ENCODE data around the gene TCERG1. TPM values are rescaled to one million over a fixed set of nuclear protein-coding genes. Genes with fewer than 3 reads are reported as not detected.

Gene TCERG1
- polyA plus RNA-seq: 10 to 100 TPM; 10.5 to 26.9 (median 19.0) TPM

DNA sequence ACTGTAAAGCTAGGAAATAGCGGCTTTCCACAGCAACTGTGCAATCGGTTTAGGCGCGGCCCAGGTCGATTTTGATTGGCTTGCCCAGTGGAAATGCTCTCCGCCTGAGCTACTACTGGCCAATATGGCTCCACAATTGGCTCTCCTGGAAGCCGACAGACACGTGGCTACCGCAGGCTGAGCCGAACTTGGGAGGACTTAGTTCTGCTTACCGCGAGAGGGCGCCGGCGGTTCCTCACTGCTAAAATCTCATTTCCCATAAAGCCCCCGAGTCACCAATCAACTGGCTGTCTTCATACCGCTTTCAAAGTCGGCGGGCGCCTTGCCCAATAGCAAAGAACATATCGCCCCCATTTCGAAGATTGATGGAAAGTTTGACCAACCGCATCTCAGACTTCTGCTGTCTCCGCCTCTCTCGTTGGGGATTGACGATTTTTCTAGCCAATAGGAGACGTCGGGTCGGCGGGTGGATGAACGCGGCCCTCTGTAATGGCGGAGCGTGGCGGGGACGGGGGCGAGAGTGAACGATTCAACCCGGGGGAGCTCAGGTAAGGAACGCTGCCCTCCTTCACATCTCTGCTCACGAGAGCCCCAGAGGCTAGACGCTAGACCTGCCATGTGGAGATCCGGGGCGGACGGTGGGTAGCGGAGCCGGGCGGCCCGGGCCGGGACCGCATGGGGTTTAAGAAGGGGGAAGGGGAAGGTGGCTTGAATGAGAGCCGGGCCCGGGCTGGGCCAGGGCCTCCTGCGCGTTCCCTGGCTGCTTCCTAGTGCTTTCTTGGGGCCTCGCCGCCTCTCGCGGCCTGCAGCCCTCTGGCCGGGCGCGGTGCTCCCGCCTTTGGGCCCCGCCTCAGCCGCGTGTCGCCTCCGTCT lies at the start of gene TCERG1:
TCERG1 (plus strand) TSS at position 473 of the 873 bp plus-strand sequence; CDS start at position 490, 17 bp downstream.
- WGBS, 3 donors: 0 to 1% (median 1%) methylated on average over 60 to 68 of the region's 68 CpGs
- peak within 1 kb of the TSS; percentile 60 for H3K27ac ChIP-seq (ENCODE audit: low read depth, low read length)

DNA sequence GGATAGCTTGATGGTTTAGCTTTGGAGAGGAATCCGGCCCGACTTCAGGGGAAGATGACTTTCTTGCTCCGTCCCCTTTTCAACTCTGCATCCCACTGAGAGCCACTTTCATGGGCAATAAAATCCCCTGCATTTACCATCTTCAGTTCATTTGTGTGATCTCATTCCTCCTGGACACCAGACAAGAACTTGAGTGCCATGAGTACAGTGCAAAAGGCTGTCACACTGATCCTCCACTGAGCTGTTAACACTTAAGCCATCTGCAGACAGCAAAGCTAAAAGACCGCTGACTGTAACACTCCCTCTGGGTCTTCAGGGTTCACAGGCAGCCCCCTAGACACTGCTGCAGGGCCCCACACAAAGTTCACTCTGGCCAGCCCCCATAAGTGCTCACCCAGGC lies 48.3 kb upstream of the TCERG1 start:
- H3K27ac ChIP-seq (ENCODE audit: low read depth, low read length): no peak overlapping the region
- WGBS, 3 donors: 86 to 92% (median 90%) methylated on average over 4 of the region's 4 CpGs

DNA sequence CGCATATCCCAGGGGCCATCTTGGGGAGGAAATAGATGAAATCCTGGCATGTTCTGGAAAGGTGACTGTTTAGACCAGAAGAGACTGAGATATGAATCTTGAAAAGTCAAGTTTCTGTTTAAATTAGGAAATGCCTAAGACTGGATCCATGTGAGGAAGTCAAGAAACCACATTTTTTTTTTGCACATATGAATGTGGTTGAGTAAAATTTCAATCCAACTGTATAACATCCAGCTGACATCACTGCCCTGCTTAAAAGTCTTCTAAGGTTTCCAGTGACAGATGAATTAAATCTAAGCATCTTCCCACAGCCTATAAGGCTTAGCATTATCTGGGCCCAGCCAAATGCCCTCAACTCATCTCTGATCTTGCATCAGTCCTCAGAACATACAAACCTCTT lies 47.7 kb upstream of the TCERG1 start:
- H3K27ac ChIP-seq (ENCODE audit: low read depth, low read length): no peak overlapping the region
- 41 to 96% (median 50%) methylated on average over 1 of the region's 1 CpG for WGBS, 3 donors

DNA sequence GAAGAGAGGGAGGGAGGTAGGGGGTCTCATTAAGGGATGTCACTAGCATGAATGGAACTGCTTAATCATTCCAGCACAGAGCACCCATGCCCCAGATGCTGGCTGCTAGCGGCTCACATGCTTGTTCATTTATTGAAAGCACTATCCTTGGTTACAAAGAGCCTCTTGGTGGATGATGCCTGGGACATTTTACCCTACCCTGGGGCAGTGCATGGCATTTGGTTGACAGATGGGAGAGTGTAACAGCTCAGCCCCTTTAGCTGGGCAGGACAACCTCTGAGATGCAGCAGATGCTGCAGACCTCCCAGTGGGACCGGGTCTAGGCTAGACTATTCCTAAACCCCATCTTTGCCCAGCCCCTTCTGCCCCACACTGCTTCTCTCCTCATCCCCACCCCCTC lies 46.9 kb upstream of the TCERG1 start:
- no peak overlapping the region for H3K27ac ChIP-seq (ENCODE audit: low read depth, low read length)
- 67 to 89% (median 76%) methylated on average over 2 of the region's 2 CpGs for WGBS, 3 donors

DNA sequence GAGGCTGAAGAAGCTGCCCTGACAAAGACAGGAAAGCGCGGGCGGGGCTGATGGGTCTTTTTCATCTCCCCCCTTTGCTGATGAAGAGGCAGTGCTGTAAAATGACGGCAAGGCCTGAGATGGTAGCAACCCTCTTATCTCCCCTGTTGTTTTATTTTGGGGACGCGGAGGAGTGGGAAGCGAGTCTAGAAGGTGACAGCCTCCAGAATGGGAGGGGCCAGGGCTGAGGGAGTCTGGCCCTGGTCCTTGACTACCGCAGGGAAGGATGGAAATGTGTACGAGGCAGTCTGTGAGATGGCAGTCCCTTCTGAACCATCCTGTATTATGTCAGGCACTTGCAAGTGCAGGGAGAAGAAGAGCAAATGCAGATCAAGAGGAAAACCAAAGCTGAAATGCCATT lies 46.1 kb upstream of the TCERG1 start:
- H3K27ac ChIP-seq (ENCODE audit: low read depth, low read length): no peak overlapping the region
- 53 to 66% (median 58%) methylated on average over 9 of the region's 9 CpGs for WGBS, 3 donors

DNA sequence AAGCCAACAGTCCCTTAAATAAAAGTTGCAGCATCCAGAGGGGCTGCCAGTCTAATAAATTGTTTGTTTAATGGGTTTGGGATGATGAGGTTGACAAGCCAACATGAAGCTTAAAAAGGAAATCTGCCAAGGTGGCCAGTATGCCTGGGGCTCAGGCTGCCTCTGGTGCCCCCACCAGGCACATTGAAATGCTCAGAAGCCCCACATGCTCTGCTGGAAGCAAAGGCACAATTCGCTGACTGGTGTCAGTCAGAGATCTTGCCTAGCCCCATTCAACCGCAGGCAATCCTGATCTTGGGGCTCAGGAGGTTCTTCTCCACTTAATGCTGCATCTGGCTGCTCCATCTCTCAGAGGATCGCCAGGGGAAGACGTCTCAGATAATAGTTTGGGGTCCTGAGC lies 44.2 kb upstream of the TCERG1 start:
- no peak overlapping the region for H3K27ac ChIP-seq (ENCODE audit: low read depth, low read length)
- WGBS, 3 donors: 57 to 67% (median 61%) methylated on average over 4 of the region's 4 CpGs

DNA sequence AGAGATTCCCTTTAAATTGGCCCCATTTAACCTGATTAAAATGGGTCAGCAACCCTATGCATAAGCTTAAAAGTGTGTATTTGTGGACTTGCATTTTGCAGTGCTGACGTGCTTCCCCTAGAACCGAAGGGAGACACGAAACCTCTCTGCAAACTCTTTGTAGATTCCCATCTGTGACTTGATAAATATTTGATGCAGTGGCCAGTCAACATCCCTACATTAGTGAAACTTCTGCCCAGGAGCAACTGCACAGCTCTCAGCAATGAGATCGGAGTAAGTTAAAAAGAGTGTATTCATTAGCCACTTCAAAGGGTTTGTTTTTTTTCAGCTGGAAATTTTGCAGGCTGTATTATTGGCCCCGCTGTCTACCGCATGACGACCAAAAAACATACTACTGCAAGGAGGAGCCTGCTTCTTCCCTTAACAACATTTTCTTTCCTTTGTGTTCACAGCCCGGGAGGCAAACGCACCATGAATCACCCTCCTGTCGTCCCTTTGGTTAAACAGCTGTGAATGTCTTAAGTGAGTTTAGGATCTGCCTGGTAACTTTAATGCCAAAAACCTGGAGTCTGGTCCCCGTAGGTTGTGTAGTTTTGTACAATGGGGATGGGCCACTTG lies 38.0 kb upstream of the TCERG1 start:
- WGBS, 3 donors: 30 to 49% (median 42%) methylated on average over 11 of the region's 11 CpGs
- H3K27ac ChIP-seq (ENCODE audit: low read depth, low read length): no peak overlapping the region

DNA sequence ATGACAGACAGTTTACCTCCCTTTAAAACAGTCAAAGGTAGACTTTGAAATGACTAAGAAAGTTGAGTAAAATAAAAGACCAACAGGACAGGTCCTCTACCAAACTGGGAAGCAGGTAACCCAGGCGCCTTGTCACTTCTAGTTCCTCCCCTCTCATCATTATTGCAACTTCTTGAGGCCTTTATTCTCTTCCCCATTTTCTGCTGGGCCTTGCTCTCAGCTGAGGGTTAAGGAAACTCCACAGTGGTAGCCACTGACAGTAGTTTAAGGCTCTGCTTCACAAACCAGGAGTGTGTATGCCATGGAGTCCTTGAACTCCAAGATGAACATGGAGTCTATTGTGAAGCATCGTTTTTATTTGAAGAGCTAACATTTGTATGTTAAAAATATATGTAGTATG lies 36.9 kb upstream of the TCERG1 start:
- H3K27ac ChIP-seq (ENCODE audit: low read depth, low read length): no peak overlapping the region
- WGBS, 3 donors: 74 to 82% (median 78%) methylated on average over 2 of the region's 2 CpGs

DNA sequence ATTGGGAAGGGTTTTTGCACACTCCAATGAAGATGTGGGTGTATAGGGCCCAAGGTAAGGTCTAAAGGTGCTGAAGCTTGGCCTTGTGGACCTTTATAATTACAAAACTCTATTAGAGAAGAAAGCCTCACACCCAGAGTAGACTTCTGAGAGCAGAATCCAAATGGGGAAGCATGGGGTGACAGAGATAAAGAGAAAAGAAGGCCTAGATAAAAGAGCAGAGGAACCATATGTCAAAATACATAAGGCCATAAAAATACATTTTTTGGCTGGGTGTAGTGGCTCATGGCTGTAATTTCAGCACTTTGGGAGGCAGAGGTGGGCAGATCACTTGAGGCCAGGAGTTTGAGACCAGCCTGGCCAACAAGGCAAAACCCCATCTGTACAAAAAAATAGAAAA lies 27.4 kb upstream of the TCERG1 start:
- H3K27ac ChIP-seq (ENCODE audit: low read depth, low read length): no peak overlapping the region

DNA sequence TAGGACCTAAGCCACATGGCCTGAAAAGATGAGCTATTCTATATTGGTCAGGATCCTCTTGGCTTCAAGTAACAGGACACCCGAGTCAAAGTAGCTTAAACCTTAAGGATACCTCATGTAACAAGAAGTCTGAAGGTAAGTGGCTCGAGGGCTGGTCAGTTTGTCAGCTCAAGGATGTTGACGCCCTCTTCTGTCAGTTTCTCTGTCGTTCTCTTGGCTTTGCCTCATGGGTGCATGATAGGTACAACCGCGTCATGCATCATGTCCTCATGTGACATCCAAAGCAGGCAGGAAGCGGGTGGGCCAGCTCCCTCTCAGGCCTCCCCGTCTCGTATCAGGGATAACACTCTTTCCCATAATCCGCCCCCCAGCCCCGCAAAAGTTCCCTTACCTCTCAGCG lies 22.1 kb upstream of the TCERG1 start:
- WGBS, 3 donors: 69 to 77% (median 71%) methylated on average over 12 of the region's 12 CpGs

DNA sequence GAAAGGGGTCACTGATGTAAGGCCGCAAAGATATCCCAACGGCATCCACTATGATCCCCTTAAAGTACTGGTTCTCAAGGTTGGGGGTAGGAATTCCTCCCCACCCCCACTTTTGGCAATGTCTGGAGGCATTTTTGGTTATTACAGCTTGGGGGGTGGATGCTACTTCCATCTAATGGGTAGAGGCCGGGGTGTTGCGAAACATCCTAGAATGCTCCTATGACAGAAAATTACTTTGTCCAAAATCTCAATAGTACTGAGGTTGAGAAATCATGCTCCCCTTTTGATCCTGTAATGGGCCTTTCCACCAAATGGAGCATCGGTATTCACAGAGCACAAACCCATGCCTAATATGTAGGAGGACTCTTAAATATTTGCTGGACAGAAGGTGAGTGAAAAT lies 20.8 kb upstream of the TCERG1 start:
- WGBS, 3 donors: 74 to 81% (median 74%) methylated on average over 5 of the region's 5 CpGs
- no peak overlapping the region for H3K27ac ChIP-seq (ENCODE audit: low read depth, low read length)

More for the DNA sequence above, 22.1 kb upstream of the TCERG1 start:
- no peak overlapping the region for H3K27ac ChIP-seq (ENCODE audit: low read depth, low read length)

DNA sequence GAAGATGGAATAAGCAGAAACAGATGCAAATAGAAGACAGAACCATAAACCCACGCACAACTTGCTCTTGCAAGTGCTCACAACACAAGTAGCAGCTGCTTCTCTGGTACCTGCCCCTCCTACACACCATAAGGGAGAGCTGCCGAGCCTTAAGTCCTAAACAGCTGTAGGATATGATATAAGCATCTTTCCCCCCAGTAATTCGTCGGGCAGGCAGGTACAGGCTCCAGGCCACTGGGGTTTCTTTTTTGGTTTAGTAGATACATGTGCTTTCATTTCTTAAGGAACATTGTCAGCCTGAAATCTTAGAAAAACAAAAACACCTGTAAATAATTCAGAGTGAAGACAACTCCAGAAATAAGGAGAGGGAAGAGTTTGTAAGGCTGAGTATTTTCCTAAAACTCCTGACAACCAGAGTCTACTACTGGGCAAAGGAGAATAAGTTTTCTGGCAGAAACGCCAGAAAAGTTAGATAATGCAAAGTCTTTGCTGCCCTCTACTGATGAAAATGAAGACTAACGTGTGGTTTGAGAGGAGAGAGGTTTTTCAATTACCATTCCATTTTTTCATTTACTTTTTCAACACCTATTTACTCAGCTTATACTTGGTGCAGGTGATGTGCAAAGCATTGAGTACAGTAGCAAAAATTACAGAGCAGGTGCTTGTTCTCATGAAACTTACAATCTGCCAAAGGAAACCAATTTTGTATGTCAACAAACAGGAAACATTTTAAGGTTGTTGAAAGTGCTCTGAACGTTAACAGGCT lies 20.1 kb upstream of the TCERG1 start:
- H3K27ac ChIP-seq (ENCODE audit: low read depth, low read length): no peak overlapping the region

DNA sequence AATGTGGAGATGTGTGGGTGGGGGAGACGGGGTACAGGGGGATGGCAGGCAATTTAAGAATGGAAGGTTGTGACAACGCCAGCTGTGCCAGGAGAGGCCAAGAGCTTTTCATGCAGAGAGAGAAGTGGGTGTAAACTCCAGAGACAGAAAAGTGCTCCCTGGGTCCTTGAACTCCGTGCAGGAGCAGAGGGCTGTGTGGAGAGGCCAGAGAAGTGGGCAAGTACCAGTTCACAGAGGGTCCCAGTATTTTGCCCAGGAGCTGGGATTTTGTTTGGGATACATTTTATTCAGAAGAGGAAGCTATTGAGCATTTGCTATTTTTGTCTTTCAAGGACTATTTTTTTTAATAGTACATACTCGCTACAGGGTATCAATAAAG lies 19.5 kb upstream of the TCERG1 start:
- 22 to 42% (median 36%) methylated on average over 4 of the region's 4 CpGs for WGBS, 3 donors
- no peak overlapping the region for H3K27ac ChIP-seq (ENCODE audit: low read depth, low read length)

More for the DNA sequence above, 20.1 kb upstream of the TCERG1 start:
- WGBS, 3 donors: 31% methylated on average over 7 of the region's 7 CpGs

DNA sequence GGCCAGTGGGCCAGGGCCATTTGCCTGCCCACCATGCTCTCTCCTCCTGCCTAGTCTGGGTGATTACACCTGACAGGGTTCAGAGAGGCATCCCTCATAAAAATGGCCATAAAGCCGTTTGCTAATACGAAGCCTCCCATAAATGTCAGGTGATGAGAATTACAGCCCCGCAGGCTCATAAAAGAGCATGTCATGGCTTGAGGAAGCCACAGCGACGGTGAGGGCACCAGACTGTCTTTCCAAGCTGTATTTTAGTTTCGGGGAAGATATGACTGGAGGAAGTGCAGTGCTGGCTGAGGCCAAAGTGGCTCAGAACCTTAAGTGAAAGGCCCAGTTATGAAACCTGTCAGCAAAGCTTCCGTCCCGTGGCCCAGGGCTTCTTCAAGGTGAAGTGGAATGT lies 18.5 kb upstream of the TCERG1 start:
- WGBS, 3 donors: 15 to 49% (median 38%) methylated on average over 8 of the region's 8 CpGs
- H3K27ac ChIP-seq (ENCODE audit: low read depth, low read length): no peak overlapping the region

DNA sequence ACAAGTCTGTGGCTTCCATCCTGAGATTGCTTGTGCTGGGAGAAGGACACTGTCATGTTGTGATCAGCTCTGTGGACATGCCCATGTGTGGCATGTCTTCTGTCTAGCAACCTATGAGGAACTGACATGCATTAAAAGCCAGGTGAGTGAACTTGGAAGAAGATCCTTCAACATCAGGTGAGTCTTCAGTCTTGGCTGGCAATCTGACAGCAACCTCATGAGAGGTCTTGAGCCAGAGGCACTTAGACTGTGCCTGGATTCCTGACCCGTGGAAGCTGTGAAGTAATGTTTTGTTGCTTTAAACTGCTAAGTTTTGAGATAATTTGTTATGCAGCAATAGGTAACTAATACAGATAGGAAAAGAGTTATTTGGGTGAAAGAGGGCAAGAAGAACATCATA lies 6.8 kb upstream of the TCERG1 start:
- WGBS, 3 donors: 60 to 74% (median 67%) methylated on average over 1 of the region's 1 CpG
- no peak overlapping the region for H3K27ac ChIP-seq (ENCODE audit: low read depth, low read length)

DNA sequence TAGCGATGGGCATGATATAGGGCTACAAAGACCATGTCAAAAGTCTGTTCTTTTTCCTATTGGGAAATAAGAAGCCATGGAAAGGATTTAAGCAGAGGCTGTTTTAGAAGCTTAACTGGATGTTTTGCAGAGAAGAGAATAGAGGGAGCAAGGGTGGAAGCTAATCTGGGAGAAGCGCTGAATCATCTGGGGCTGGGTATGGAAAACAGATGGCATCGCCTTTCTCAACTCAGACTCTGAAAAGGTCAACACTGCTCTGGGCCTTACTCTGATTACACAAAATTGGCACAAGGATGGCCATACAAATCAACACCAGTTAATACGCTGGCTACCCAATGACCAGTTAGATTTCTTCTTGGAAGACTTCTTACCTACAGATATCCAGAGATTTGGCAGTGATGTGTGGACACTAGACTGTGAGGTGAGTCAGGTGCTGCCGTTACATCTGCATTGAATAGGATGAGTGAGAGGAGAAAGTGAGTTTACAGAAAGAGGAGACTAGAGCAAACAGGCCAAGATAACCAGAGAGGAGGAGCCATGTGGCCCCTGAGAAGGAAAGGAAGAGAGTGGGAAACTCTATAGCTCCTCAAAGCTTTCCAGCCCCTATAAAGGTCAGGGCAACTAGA lies 6.2 kb upstream of the TCERG1 start:
- H3K27ac ChIP-seq (ENCODE audit: low read depth, low read length): no peak overlapping the region
- WGBS, 3 donors: 76 to 87% (median 87%) methylated on average over 5 of the region's 5 CpGs

DNA sequence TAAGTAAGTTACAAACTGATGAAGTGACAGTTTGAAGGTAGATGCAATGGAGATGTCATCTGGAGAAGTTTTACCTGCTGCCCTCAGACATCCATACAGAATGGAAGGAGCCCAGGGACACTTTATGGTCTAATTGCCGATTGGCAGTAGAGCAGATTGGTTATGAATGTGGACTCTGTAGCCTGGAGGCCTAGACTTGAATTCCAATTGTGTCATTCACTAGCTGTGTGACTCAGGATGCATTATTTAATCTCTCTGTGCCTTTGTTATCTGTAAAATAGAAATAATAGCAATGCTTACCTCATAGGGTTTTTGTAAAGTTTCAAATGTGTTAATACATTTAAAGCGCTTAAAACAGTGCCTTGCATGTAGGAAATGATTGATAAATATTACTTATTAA lies 5.2 kb upstream of the TCERG1 start:
- WGBS, 3 donors: 78 to 86% (median 84%) methylated on average over 2 of the region's 2 CpGs
- no peak overlapping the region for H3K27ac ChIP-seq (ENCODE audit: low read depth, low read length)

DNA sequence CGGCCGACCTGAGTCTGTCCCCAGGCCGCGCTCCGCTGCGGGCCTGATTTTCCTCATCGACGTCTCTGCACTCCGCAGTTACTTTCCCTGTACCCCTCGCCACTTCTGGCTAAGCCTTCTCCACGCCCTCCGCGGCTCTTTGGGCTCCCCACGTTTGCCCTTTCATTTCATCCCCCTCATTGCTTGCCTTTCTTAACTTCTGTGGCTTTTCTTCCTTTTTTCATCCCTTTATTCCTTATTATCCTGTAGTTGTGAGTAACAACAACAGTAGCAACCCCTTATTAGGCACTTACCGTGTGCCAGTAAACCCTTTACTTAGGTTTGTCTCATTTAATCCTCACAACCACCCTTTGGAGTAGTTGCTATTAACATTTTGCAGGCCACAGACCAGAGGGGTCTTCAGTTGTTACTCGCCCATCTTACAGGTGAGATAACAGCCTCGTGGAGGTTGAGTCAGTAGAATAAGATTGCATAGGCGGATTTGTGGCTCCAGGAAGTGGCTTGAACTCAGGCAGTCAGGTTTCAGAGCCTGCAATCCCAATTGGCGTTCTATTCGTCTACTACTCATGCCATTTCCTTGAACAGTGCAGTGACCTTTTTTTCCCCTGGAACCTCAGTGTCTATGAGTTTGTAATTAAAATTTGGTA lies 724 bp downstream of the TCERG1 start:
- peak overlapping the region; percentile 60 for H3K27ac ChIP-seq (ENCODE audit: low read depth, low read length)
- 0 to 1% (median 0%) methylated on average over 15 to 20 of the region's 20 CpGs for WGBS, 3 donors
